Osteocyte (in vitro differentiated cells): Measurements from ENCODE around the gene PLA2G3. TPM values are rescaled to one million over a fixed set of nuclear protein-coding genes. Genes with fewer than 3 reads are reported as not detected.

Source experiments
- DNase-seq: peaks from one replicate; pipeline ENCODE4 v3.0.0; 2021; ENCODE audit warnings: mixed read lengths; ENCODE audit not compliant: unreplicated experiment; ENCODE audit errors: extremely low spot score
- H3K27ac Mint-ChIP-seq: one replicate; pipeline ENCODE4 v1.8.0; 2021; ENCODE audit warnings: mild to moderate bottlenecking, mixed read lengths; ENCODE audit not compliant: unreplicated experiment
- H3K27me3 Mint-ChIP-seq: one replicate; pipeline ENCODE4 v1.8.0; 2021; ENCODE audit warnings: mixed read lengths; ENCODE audit not compliant: unreplicated experiment
- H3K36me3 Mint-ChIP-seq: one replicate; pipeline ENCODE4 v1.8.0; 2021; ENCODE audit warnings: mixed read lengths; ENCODE audit not compliant: unreplicated experiment
- H3K4me1 Mint-ChIP-seq: one replicate; pipeline ENCODE4 v1.8.0; 2021; ENCODE audit warnings: mixed read lengths; ENCODE audit not compliant: unreplicated experiment
- H3K4me3 Mint-ChIP-seq: one replicate; pipeline ENCODE4 v1.8.0; 2021; ENCODE audit warnings: mild to moderate bottlenecking, moderate library complexity, mixed read lengths; ENCODE audit not compliant: unreplicated experiment
- H3K9me3 Mint-ChIP-seq: one replicate; pipeline ENCODE4 v1.8.0; 2021; ENCODE audit warnings: mixed read lengths; ENCODE audit not compliant: unreplicated experiment
- CTCF ChIP-seq: fragments of 200-600 bp; sonication (generic); IDR thresholded peaks from 2 replicates; pipeline ENCODE4 v1.5.0; 2021; ENCODE audit warnings: antibody characterized with exemption, mild to moderate bottlenecking, moderate library complexity
- total RNA-seq: library from RNA; stranded (reverse); gene quantifications from 2 replicates; pipeline ENCODE4 v1.2.1, GENCODE V29; 2021

Gene PLA2G3
- total RNA-seq, 1 donor from 2014 or later: not detected

GRCh38 chr22:31090217-31091085, 49.9 kb downstream of the PLA2G3 start:
- DNase-seq: no peak
- H3K9me3 Mint-ChIP-seq: no peaks in the 10 kb centered on the region
- H3K27ac Mint-ChIP-seq: no peak overlapping the region
- peaks cover 2% of the 10 kb centered on the region for H3K36me3 Mint-ChIP-seq
- no peak overlapping the region for H3K4me3 Mint-ChIP-seq
- no peaks in the 10 kb centered on the region for H3K27me3 Mint-ChIP-seq
- peaks cover 1% of the 10 kb centered on the region for H3K4me1 Mint-ChIP-seq
- no peak for TF ChIP-seq CTCF

GRCh38 chr22:31089160-31090100, 50.9 kb downstream of the PLA2G3 start:
- H3K36me3 Mint-ChIP-seq: peaks cover 2% of the 10 kb centered on the region
- TF ChIP-seq CTCF: peak; percentile 79
- no peak overlapping the region for H3K27ac Mint-ChIP-seq
- DNase-seq: no peak
- peaks cover 4% of the 10 kb centered on the region for H3K4me1 Mint-ChIP-seq
- H3K27me3 Mint-ChIP-seq: no peaks in the 10 kb centered on the region
- no peaks in the 10 kb centered on the region for H3K9me3 Mint-ChIP-seq
- no peak overlapping the region for H3K4me3 Mint-ChIP-seq

GRCh38 chr22:31088233-31088986, 51.9 kb downstream of the PLA2G3 start:
- no peak overlapping the region for H3K27ac Mint-ChIP-seq
- DNase-seq: no peak
- H3K9me3 Mint-ChIP-seq: no peaks in the 10 kb centered on the region
- TF ChIP-seq CTCF: no peak
- H3K27me3 Mint-ChIP-seq: no peaks in the 10 kb centered on the region
- H3K4me1 Mint-ChIP-seq: peaks cover 14% of the 10 kb centered on the region
- no peak overlapping the region for H3K4me3 Mint-ChIP-seq
- H3K36me3 Mint-ChIP-seq: peaks cover 2% of the 10 kb centered on the region

GRCh38 chr22:31087744-31088215, 52.5 kb downstream of the PLA2G3 start:
- H3K27me3 Mint-ChIP-seq: no peaks in the 10 kb centered on the region
- no peak overlapping the region for H3K4me3 Mint-ChIP-seq
- no peaks in the 10 kb centered on the region for H3K9me3 Mint-ChIP-seq
- TF ChIP-seq CTCF: no peak
- peak overlapping the region; percentile 4 for H3K27ac Mint-ChIP-seq
- peaks cover 21% of the 10 kb centered on the region for H3K4me1 Mint-ChIP-seq
- H3K36me3 Mint-ChIP-seq: peaks cover 2% of the 10 kb centered on the region
- no peak for DNase-seq
